NB4 (cell line): Measurements from ENCODE around the gene GYS1.
A peak's percentile ranks its signal among the peaks of the same experiment; 100 is the strongest.

Experiments
- DNase-seq: peaks from one replicate; pipeline ENCODE4 v3.0.0; 2010; ENCODE audit warnings: low read depth
- H3K4me3 ChIP-seq: one replicate; pipeline ENCODE4 v1.5.1; 2011; ENCODE audit warnings: mild to moderate bottlenecking, low read depth, low read length, moderate library complexity
- CTCF ChIP-seq: IDR thresholded peaks from one replicate; pipeline ENCODE4 v1.5.1; 2012; ENCODE audit warnings: low read depth, low read length
- MAX ChIP-seq: IDR thresholded peaks from 2 replicates; pipeline ENCODE4 v1.6.1; 2011; ENCODE audit warnings: low read depth, low read length
- MYC ChIP-seq: IDR thresholded peaks from 2 replicates; pipeline ENCODE4 v1.6.1; 2011; ENCODE audit warnings: low read depth, low read length
- POLR2A ChIP-seq: IDR thresholded peaks from 2 replicates; pipeline ENCODE4 v1.6.1; 2011; ENCODE audit warnings: mild to moderate bottlenecking; ENCODE audit not compliant: insufficient read length; ENCODE audit errors: extremely low read depth

GYS1 gene

GRCh38 chr19:48985711-48986110, 7.4 kb downstream of the GYS1 start:
- no peak for TF ChIP-seq CTCF
- no peak for TF ChIP-seq MYC
- TF ChIP-seq POLR2A = no peak
- TF ChIP-seq MAX = no peak
- no peak for DNase-seq
- no peak overlapping the region for H3K4me3 ChIP-seq

GRCh38 chr19:48982280-48982679, 10.8 kb downstream of the GYS1 start:
- H3K4me3 ChIP-seq = no peak overlapping the region
- no peak for DNase-seq
- TF ChIP-seq MYC (no peak), MAX (no peak), CTCF (no peak), POLR2A (no peak)

GRCh38 chr19:48977061-48977460, 16.0 kb downstream of the GYS1 start:
- no peak for DNase-seq

GRCh38 chr19:48975947-48976847, 16.9 kb downstream of the GYS1 start:
- no peak overlapping the region for H3K4me3 ChIP-seq
- DNase-seq = peak; percentile 56
- TF ChIP-seq MAX = no peak
- no peak for TF ChIP-seq CTCF
- no peak for TF ChIP-seq MYC
- no peak for TF ChIP-seq POLR2A

More at GRCh38 chr19:48977061-48977460, 16.0 kb downstream of the GYS1 start:
- TF ChIP-seq MAX (no peak), POLR2A (no peak), CTCF (no peak), MYC (no peak)
- no peak overlapping the region for H3K4me3 ChIP-seq

GRCh38 chr19:48970923-48971395, 22.1 kb downstream of the GYS1 start:
- H3K4me3 ChIP-seq = no peak overlapping the region
- DNase-seq = peak; percentile 86
- peak; percentile 86 for TF ChIP-seq CTCF
- TF ChIP-seq POLR2A = no peak
- peak; percentile 44; the same call in 1 of the 2 replicates for TF ChIP-seq MAX
